Astrocyte of the spinal cord (primary cell): Measurements from ENCODE around the gene LINGO3.

Experiments used
- DNase-seq: peaks from one replicate; pipeline ENCODE4 v3.0.0; 2011; ENCODE audit warnings: low read depth, low spot score
- H3K4me3 ChIP-seq: 2 replicates; pipeline ENCODE4 v1.5.1; 2011; ENCODE audit warnings: low read depth, mild to moderate bottlenecking, low read length, moderate library complexity
- CTCF ChIP-seq: IDR thresholded peaks from 2 replicates; pipeline ENCODE4 v1.5.1; 2012; ENCODE audit warnings: low read depth, mild to moderate bottlenecking, low read length, inconsistent platforms
- in situ Hi-C: cut with HindIII; loops from 2 replicates; pipeline ENCODE4 v1.10.0; 2017; ENCODE audit warnings: low sequenced_read_pairs

The LINGO3 gene

GRCh38 chr19:2291185-2291751, 16.7 kb downstream of the LINGO3 start:
- TF ChIP-seq CTCF = no peak
- in situ Hi-C loops = no loop called here
- DNase-seq = no peak
- no peak overlapping the region for H3K4me3 ChIP-seq

GRCh38 chr19:2290441-2291184, 17.3 kb downstream of the LINGO3 start:
- in situ Hi-C loops = no loop called here
- no peak for TF ChIP-seq CTCF
- no peak overlapping the region for H3K4me3 ChIP-seq
- DNase-seq = no peak

- DNase-seq = no peak
- TF ChIP-seq CTCF = no peak
- H3K4me3 ChIP-seq = no peak overlapping the region
- in situ Hi-C loops = no loop called here
Measured at GRCh38 chr19:2289714-2290435, 18.1 kb downstream of the LINGO3 start.

- in situ Hi-C loops = no loop called here
- no peak for TF ChIP-seq CTCF
- DNase-seq = no peak
- no peak overlapping the region for H3K4me3 ChIP-seq
Measured at GRCh38 chr19:2288818-2289713, 18.9 kb downstream of the LINGO3 start.

- DNase-seq = no peak
- TF ChIP-seq CTCF = no peak
- H3K4me3 ChIP-seq = no peak overlapping the region
- in situ Hi-C loops = no loop called here
Measured at GRCh38 chr19:2288338-2288817, 19.6 kb downstream of the LINGO3 start.

- in situ Hi-C loops = no loop called here
- DNase-seq = no peak
- no peak for TF ChIP-seq CTCF
- H3K4me3 ChIP-seq = no peak overlapping the region
Measured at GRCh38 chr19:2287585-2288337, 20.2 kb downstream of the LINGO3 start.
